Psoas muscle (tissue), 8 donors: Measurements from ENCODE around the gene MYO1D. TPM values are rescaled to one million over a fixed set of nuclear protein-coding genes. Genes with fewer than 3 reads are reported as not detected.

Experiments used
- ATAC-seq, 4 donors: fragments of 200-7000 bp; cut with Tn5 transposase; one replicate each; pipeline ENCODE4 v1.9.1; 2020; ENCODE audit warnings: moderate library complexity in 3 of 4, mild to moderate bottlenecking in 2 of 4
- DNase-seq, 2 donors: peaks; one replicate each; pipeline ENCODE4 v3.0.0-alpha.2; 2020
- H3K27ac ChIP-seq: fragments of 200-600 bp; one replicate; pipeline ENCODE4 v1.8.0; 2022
- H3K27me3 ChIP-seq, 3 donors: fragments of 200-600 bp in 1 of 3; one replicate each; pipeline versions ENCODE4 v1.6.1 to v1.8.0; 2013 to 2022; ENCODE audit warnings: low read length in 2 of 3, mild to moderate bottlenecking in 2 of 3, moderate library complexity in 1 of 3; ENCODE audit not compliant: insufficient read depth in 3 of 3
- H3K36me3 ChIP-seq, 2 donors: fragments of 200-600 bp in 1 of 2; one replicate each; pipeline versions ENCODE4 v1.6.1 to v1.8.0; 2013 to 2022; ENCODE audit warnings: low read depth in 1 of 2, mild to moderate bottlenecking in 1 of 2, moderate library complexity in 1 of 2; ENCODE audit not compliant: insufficient read depth in 1 of 2
- H3K4me1 ChIP-seq: fragments of 200-600 bp; one replicate; pipeline ENCODE4 v1.8.0; 2022
- H3K4me3 ChIP-seq: fragments of 200-600 bp; one replicate; pipeline ENCODE4 v1.8.0; 2022; ENCODE audit warnings: mild to moderate bottlenecking
- H3K9me3 ChIP-seq: fragments of 200-600 bp; one replicate; pipeline ENCODE4 v1.8.0; 2022
- WGBS, 3 donors: extraction: QIAGEN DNeasy Blood & Tissue Kit; methylation state at CpG; one replicate each; pipeline versions ENCODE4 v1.1.6 to v1.1.7; 2013; 5-methylcytosine and 5-hydroxymethylcytosine counted together
- intact Hi-C, 2 donors: fragments of 100-400 bp; cut with DNase I; formaldehyde crosslinking; loops; one replicate each; pipeline versions ENCODE4 v1.11.0 to v1.14.2; 2022
- polyA plus RNA-seq, 3 donors: library from polyadenylated mRNA; stranded (reverse); fragments of 200-250 nt; gene quantifications; one replicate each; pipeline ENCODE4 v1.2.3, GENCODE V29; 2013
- total RNA-seq, 4 donors: library from RNA; stranded (reverse); fragmentation: NEBNext Ultra II Directional in 2 of 4; extraction: Animal tissue kit (Norgen Biotek cat#: 25700) in 2 of 4; gene quantifications; one replicate each; pipeline versions ENCODE4 v1.2.1 to v1.2.4, GENCODE V29; 2021 to 2023
- TF ChIP-seq, protein P1 (sequence below): fragments of 200-600 bp; IDR thresholded peaks from one replicate; pipeline ENCODE4 v1.8.0; 2022; ENCODE audit warnings: antibody characterized with exemption
- donor health status: healthy with polysubstance abuse.
- donor health status: DM: no; HTN: no; CAD: no; lungs with moderate emphysema.
- donor health status: Bipolar disorder and iron deficiency.
- donor health status: healthy.
- donor health status: DM: yes; HTN: yes; CAD: no.
- donor health status: DM: no; HTN: no; CAD: no.
- donor health status: DM: no; HTN: no; CAD: no.
- donor health status: DM: yes; HTN: yes; CAD: no.

Gene MYO1D
- total and polyA plus RNA-seq, 7 donors = 1.8 to 5.9 (median 4.1) TPM

DNA sequence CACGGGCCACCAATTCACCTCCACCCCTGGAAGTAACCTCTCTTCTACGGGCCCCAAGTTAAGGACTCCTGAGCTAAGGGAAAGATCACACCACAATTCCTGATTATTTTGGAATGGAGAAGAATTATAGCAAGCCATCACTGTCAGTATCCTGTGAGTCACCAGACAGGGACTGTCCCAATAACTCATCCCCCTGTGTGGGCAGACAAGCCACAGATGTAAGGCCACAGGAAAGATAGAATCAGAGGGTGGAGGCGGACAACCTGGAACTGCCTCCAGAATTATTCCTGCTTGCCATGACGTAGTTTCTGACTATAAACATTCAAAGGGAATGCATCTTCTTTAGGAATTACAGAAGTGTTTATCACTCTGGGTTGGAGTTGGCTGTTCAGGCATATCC, 5.8 kb upstream of the MYO1D start:
- DNase-seq (no peak), ATAC-seq (no peak)
- peaks cover 3 to 14% (median 3%) of the 10 kb centered on the region in 3 donors for H3K27me3 ChIP-seq
- H3K4me3 ChIP-seq = no peak overlapping the region
- no peak overlapping the region for H3K27ac ChIP-seq
- H3K9me3 ChIP-seq = no peaks in the 10 kb centered on the region
- intact Hi-C loops = no loop called here
- WGBS, 3 donors = 78 to 86% (median 79%) methylated on average over 4 of the region's 4 CpGs
- H3K4me1 ChIP-seq = no peaks in the 10 kb centered on the region
- H3K36me3 ChIP-seq = no peaks in the 10 kb centered on the region
- TF ChIP-seq, protein P1, sequence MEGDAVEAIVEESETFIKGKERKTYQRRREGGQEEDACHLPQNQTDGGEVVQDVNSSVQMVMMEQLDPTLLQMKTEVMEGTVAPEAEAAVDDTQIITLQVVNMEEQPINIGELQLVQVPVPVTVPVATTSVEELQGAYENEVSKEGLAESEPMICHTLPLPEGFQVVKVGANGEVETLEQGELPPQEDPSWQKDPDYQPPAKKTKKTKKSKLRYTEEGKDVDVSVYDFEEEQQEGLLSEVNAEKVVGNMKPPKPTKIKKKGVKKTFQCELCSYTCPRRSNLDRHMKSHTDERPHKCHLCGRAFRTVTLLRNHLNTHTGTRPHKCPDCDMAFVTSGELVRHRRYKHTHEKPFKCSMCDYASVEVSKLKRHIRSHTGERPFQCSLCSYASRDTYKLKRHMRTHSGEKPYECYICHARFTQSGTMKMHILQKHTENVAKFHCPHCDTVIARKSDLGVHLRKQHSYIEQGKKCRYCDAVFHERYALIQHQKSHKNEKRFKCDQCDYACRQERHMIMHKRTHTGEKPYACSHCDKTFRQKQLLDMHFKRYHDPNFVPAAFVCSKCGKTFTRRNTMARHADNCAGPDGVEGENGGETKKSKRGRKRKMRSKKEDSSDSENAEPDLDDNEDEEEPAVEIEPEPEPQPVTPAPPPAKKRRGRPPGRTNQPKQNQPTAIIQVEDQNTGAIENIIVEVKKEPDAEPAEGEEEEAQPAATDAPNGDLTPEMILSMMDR = no peak

- peaks cover 4% of the 10 kb centered on the region for H3K4me1 ChIP-seq
These were observed 5.1 kb upstream of the MYO1D start for GRCh38 chr17:32882029-32882428.

GRCh38 chr17:32880671-32881453, 3.9 kb upstream of the MYO1D start:
- 66 to 73% (median 71%) methylated on average over 6 of the region's 6 CpGs for WGBS, 3 donors
- H3K36me3 ChIP-seq = no peaks in the 10 kb centered on the region
- no peak for ATAC-seq
- no peaks in the 10 kb centered on the region for H3K9me3 ChIP-seq
- H3K27me3 ChIP-seq = peaks cover 2 to 12% (median 3%) of the 10 kb centered on the region in 3 donors
- peaks cover 4% of the 10 kb centered on the region for H3K4me1 ChIP-seq
- DNase-seq = no peak
- no peak overlapping the region for H3K4me3 ChIP-seq
- TF ChIP-seq, protein P1 = no peak
- H3K27ac ChIP-seq = no peak overlapping the region
- intact Hi-C loops = no loop called here

More at GRCh38 chr17:32882029-32882428, 5.1 kb upstream of the MYO1D start:
- DNase-seq (no peak), ATAC-seq (no peak)
- TF ChIP-seq, protein P1 = no peak
- Histone ChIP-seq H3K9me3 (no peaks in the 10 kb centered on the region), H3K36me3 (no peaks in the 10 kb centered on the region), H3K4me3 (no peak overlapping the region), H3K27me3 (peaks cover 3 to 14% (median 3%) of the 10 kb centered on the region in 3 donors), H3K27ac (no peak overlapping the region)
- intact Hi-C loops = no loop called here
- 73 to 76% (median 74%) methylated on average over 6 of the region's 6 CpGs for WGBS, 3 donors

- H3K36me3 ChIP-seq = no peaks in the 10 kb centered on the region
- intact Hi-C loops = loop anchor here in 1 of 2 donors (5.0 kb wide), 1 partner anchor 97 kb away; no protein-coding TSS in a partner anchor
These were observed 2.2 kb upstream of the MYO1D start for GRCh38 chr17:32879134-32879533.

More at GRCh38 chr17:32879134-32879533, 2.2 kb upstream of the MYO1D start:
- DNase-seq (no peak), ATAC-seq (no peak)
- TF ChIP-seq, protein P1 = no peak
- peaks cover 2 to 8% (median 3%) of the 10 kb centered on the region in 3 donors for H3K27me3 ChIP-seq
- no peak overlapping the region for H3K27ac ChIP-seq
- H3K4me3 ChIP-seq = no peak overlapping the region
- WGBS, 3 donors = 88 to 91% (median 90%) methylated on average over 1 of the region's 1 CpG
- H3K9me3 ChIP-seq = no peaks in the 10 kb centered on the region
- peaks cover 4% of the 10 kb centered on the region for H3K4me1 ChIP-seq
